Small intestine (tissue), 7 donors: Measurements from ENCODE around the gene RAVER2. TPM values are rescaled to one million over a fixed set of nuclear protein-coding genes. Genes with fewer than 3 reads are reported as not detected.

Experiments
- DNase-seq, 2 donors: peaks; one replicate each; pipeline versions ENCODE4 v3.0.0 to v3.0.0-alpha.2; 2013
- FAIRE-seq: peaks from 2 replicates; lab custom pipeline; 2012; peaks lifted over from hg19 to GRCh38; lab: Jason Lieb, UNC
- H3K27ac ChIP-seq, 3 donors: one replicate each; pipeline ENCODE4 v1.5.1; 2013; ENCODE audit warnings: low read length in 2 of 3, mild to moderate bottlenecking in 2 of 3, control low read depth in 1 of 3, inconsistent platforms in 1 of 3, low read depth in 1 of 3, moderate library complexity in 1 of 3
- H3K27me3 ChIP-seq, 3 donors: one replicate each; pipeline ENCODE4 v1.6.1; 2013; ENCODE audit warnings: low read length in 3 of 3, inconsistent platforms in 1 of 3; ENCODE audit not compliant: control insufficient read depth in 3 of 3, insufficient read depth in 3 of 3
- H3K36me3 ChIP-seq, 3 donors: one replicate each; pipeline ENCODE4 v1.6.1; 2013; ENCODE audit warnings: low read length in 3 of 3, inconsistent platforms in 1 of 3, low read depth in 1 of 3, mild to moderate bottlenecking in 1 of 3, moderate library complexity in 1 of 3; ENCODE audit not compliant: control insufficient read depth in 3 of 3, insufficient read depth in 2 of 3
- H3K4me1 ChIP-seq, 3 donors: one replicate each; pipeline ENCODE4 v1.6.1; 2013; ENCODE audit warnings: low read length in 2 of 3, inconsistent platforms in 1 of 3, low read depth in 1 of 3, mild to moderate bottlenecking in 1 of 3, moderate library complexity in 1 of 3; ENCODE audit not compliant: control insufficient read depth in 3 of 3, insufficient read depth in 2 of 3
- H3K4me3 ChIP-seq, 3 donors: one replicate each; pipeline ENCODE4 v1.5.1; 2013; ENCODE audit warnings: low read length in 3 of 3, control low read depth in 1 of 3, inconsistent platforms in 1 of 3, low read depth in 1 of 3, mild to moderate bottlenecking in 1 of 3, moderate library complexity in 1 of 3
- H3K9me3 ChIP-seq, 2 donors: one replicate each; pipeline ENCODE4 v1.6.1; 2013; ENCODE audit warnings: low read depth in 1 of 2, low read length in 1 of 2; ENCODE audit not compliant: control insufficient read depth in 2 of 2, insufficient read depth in 1 of 2
- WGBS, 3 donors: extraction: QIAGEN DNeasy Blood & Tissue Kit; methylation state at CpG; one replicate each; pipeline ENCODE4 v1.1.7; 2013; 5-methylcytosine and 5-hydroxymethylcytosine counted together
- polyA plus RNA-seq, 4 donors: library from polyadenylated mRNA; stranded (reverse) in 3 of 4; unstranded in 1 of 4; fragments of 200-250 nt in 3 of 4; fragments of 120-200 nt in 1 of 4; gene quantifications; one replicate each; pipeline versions ENCODE4 v1.2.1 to v1.2.3, GENCODE V29; 2013
- donor health status: healthy with polysubstance abuse.
- donor health status: control.
- donor health status: control.
- donor health status: Bipolar disorder and iron deficiency.
- donor health status: healthy.

The RAVER2 gene
- polyA plus RNA-seq, 4 donors: 15.3 to 45.4 (median 30.8) TPM

- FAIRE-seq: no peak
- no peaks in the 10 kb centered on the region for H3K27me3 ChIP-seq
- H3K9me3 ChIP-seq: no peaks in the 10 kb centered on the region
- peaks cover 13 to 81% (median 30%) of the 10 kb centered on the region in 3 donors for H3K36me3 ChIP-seq
- WGBS, 3 donors: 85 to 97% (median 89%) methylated on average over 8 of the region's 8 CpGs
- no peak overlapping the region for H3K4me3 ChIP-seq
- DNase-seq: no peak
- H3K27ac ChIP-seq: no peak overlapping the region
- no peaks in the 10 kb centered on the region for H3K4me1 ChIP-seq
Measured at GRCh38 chr1:64855557-64855956, 110.7 kb downstream of the RAVER2 start.

DNA sequence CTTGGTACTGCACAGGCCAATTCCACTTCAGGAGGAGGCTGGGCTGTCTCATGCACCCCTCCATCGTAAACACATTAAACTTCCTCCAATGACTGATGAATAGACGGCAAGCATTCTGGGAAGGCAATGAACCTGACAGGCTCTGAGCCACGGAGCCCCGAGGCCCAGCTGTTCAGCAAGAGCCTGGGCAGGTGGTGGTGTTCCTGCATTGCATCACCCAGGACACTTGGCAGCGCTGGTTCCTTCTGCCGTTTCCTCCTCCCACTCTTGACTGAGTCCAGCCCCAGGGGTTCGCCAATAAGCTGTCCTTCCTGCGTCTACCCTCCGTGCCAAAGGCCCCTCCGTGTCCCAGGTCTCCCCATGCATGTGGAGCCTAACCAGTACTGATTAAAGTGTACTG lies 111.7 kb downstream of the RAVER2 start:
- Histone ChIP-seq H3K27ac (no peak overlapping the region), H3K9me3 (no peaks in the 10 kb centered on the region), H3K4me1 (no peaks in the 10 kb centered on the region), H3K27me3 (no peaks in the 10 kb centered on the region), H3K4me3 (no peak overlapping the region), H3K36me3 (peaks cover 13 to 80% (median 30%) of the 10 kb centered on the region in 3 donors)
- no peak for FAIRE-seq
- DNase-seq: no peak
- WGBS, 3 donors: 58 to 79% (median 69%) methylated on average over 10 of the region's 10 CpGs

GRCh38 chr1:64857347-64857746 lies 112.5 kb downstream of the RAVER2 start:
- Histone ChIP-seq H3K27me3 (no peaks in the 10 kb centered on the region), H3K27ac (no peak overlapping the region), H3K4me1 (no peaks in the 10 kb centered on the region), H3K4me3 (no peak overlapping the region), H3K9me3 (no peaks in the 10 kb centered on the region), H3K36me3 (peaks cover 11 to 83% (median 30%) of the 10 kb centered on the region in 3 donors)
- DNase-seq (no peak), FAIRE-seq (no peak)
- WGBS, 3 donors: 95 to 96% (median 96%) methylated on average over 4 of the region's 4 CpGs

DNA sequence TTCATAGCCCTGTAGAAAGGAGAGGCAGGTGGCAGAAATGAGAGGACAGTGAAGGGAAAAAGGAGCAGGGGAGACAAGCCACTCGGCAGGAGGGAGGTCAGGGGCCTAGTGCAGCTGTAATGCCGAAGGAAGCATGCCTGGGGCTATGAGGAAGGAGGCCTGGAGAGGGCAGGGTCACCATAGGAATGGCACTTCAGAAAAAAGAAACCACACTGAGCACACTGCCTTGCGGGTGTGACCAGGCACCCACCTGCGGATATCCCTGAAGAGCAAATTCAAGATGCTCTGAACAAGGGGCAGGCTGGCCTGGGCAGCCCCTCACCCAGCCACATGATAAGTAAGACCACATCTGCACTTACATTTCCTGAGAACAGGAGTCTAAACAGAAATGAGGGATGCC lies 116.7 kb downstream of the RAVER2 start:
- WGBS, 3 donors: 51 to 57% (median 57%) methylated on average over 4 of the region's 4 CpGs
- Histone ChIP-seq H3K4me3 (no peak overlapping the region), H3K27ac (no peak overlapping the region), H3K9me3 (no peaks in the 10 kb centered on the region), H3K27me3 (no peaks in the 10 kb centered on the region), H3K36me3 (peaks cover 10 to 68% (median 16%) of the 10 kb centered on the region in 3 donors), H3K4me1 (peaks cover 0 to 3% (median 0%) of the 10 kb centered on the region in 3 donors)
- FAIRE-seq (no peak), DNase-seq (peak; percentile 25 to 63)

- H3K4me1 ChIP-seq: peaks cover 0 to 3% (median 0%) of the 10 kb centered on the region in 3 donors
- no peak overlapping the region for H3K4me3 ChIP-seq
- peaks cover 2 to 57% (median 13%) of the 10 kb centered on the region in 3 donors for H3K36me3 ChIP-seq
- DNase-seq (peak; percentile 34 to 77), FAIRE-seq (no peak)
- peak overlapping the region in 1 of 3 donors; percentile 57 for H3K27ac ChIP-seq
- WGBS, 3 donors: 54 to 77% (median 66%) methylated on average over 14 of the region's 14 CpGs
- H3K27me3 ChIP-seq: no peaks in the 10 kb centered on the region
- H3K9me3 ChIP-seq: no peaks in the 10 kb centered on the region
Measured at GRCh38 chr1:64864018-64864940, 119.4 kb downstream of the RAVER2 start.

DNA sequence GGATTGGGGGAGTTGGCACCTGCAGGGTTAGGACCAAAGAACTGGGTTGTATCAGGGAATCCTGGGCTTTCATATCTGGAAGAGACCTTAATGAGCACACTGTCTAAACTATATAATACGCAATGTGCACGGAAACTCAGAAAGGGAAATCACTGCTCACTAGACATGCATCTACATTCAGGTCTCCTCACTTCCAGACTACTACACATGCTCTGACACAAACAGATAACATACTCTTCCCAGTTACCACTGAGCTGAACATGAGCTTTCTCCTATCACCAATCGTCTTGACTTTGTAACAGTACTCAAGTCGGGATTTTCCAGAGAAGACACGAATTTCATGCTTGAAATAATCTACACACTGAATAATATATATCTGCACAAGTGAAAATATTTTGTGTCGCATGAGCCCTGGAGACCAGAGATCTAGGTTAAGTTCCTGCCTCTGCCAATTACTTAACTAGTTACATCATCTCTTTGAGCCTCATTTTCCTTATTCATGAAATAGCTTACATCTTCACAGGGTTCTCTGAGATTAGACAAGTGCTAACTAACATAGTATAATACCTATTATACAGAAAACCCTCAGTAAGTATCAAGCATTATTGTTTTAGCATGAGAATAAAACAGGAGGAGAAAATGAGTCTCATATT lies 120.4 kb downstream of the RAVER2 start:
- DNase-seq: no peak
- no peak overlapping the region for H3K4me3 ChIP-seq
- no peak for FAIRE-seq
- WGBS, 3 donors: 92 to 96% (median 93%) methylated on average over 6 of the region's 6 CpGs
- H3K4me1 ChIP-seq: peaks cover 0 to 3% (median 0%) of the 10 kb centered on the region in 3 donors
- no peaks in the 10 kb centered on the region for H3K9me3 ChIP-seq
- no peak overlapping the region for H3K27ac ChIP-seq
- no peaks in the 10 kb centered on the region for H3K27me3 ChIP-seq
- peaks cover 0 to 55% (median 7%) of the 10 kb centered on the region in 3 donors for H3K36me3 ChIP-seq

DNA sequence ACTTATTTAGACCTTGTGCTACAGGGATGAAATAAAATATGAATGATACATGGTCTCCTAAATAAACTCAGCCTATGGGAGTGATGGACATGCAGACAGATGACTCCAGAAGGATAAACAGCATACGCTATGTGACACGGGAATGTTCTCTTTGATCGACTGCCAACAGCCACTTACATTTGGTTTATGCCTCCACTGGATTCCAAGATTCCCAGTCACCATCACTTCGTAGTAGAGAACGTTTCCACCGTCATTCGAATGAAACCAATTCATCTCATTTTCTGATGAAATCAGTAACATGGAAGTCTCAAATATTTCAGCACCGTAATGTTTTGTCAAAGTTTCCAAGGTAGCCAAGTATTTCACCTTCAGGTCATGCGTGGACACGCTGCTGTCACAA lies 121.8 kb downstream of the RAVER2 start:
- no peak for FAIRE-seq
- no peak for DNase-seq
- 87 to 96% (median 94%) methylated on average over 10 of the region's 10 CpGs for WGBS, 3 donors
- Histone ChIP-seq H3K4me1 (peaks cover 0 to 3% (median 0%) of the 10 kb centered on the region in 3 donors), H3K27ac (no peak overlapping the region), H3K9me3 (no peaks in the 10 kb centered on the region), H3K4me3 (no peak overlapping the region), H3K36me3 (peaks cover 0 to 50% (median 9%) of the 10 kb centered on the region in 3 donors), H3K27me3 (no peaks in the 10 kb centered on the region)

DNA sequence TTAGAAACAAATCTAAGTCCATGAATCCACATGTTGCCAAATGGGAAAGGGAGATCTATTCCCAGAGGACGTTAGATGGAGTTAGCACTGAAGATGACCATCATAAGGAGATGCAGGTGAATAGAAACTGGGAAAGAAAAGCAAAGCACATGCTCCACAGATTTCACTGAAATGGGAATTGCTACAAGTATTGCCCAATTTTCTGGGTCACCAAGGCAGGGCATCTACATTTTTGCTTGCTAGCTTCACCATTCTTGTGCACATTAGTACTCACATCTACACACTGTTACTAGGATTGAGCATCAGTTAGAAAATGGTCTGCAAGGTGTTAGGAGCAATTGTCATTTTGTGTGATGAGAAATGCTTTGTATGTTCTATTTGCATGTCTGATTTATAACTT lies 122.4 kb downstream of the RAVER2 start:
- FAIRE-seq: no peak
- no peak overlapping the region for H3K4me3 ChIP-seq
- H3K4me1 ChIP-seq: peaks cover 0 to 3% (median 0%) of the 10 kb centered on the region in 3 donors
- H3K27me3 ChIP-seq: no peaks in the 10 kb centered on the region
- no peak overlapping the region for H3K27ac ChIP-seq
- no peak for DNase-seq
- H3K9me3 ChIP-seq: no peaks in the 10 kb centered on the region
- WGBS, 3 donors: 91 to 92% (median 91%) methylated on average over 1 of the region's 1 CpG
- peaks cover 0 to 49% (median 14%) of the 10 kb centered on the region in 3 donors for H3K36me3 ChIP-seq
